Small intestine (tissue), 7 donors: ENCODE measurements around the gene C6orf89. TPM values are rescaled to one million over a fixed set of nuclear protein-coding genes. Genes with fewer than 3 reads are reported as not detected.
A peak's percentile ranks its signal among the peaks of the same experiment; 100 is the strongest.

Experiments
- DNase-seq, 2 donors: peaks; one replicate each; pipeline versions ENCODE4 v3.0.0 to v3.0.0-alpha.2; 2013
- FAIRE-seq: peaks from 2 replicates; lab custom pipeline; 2012; peaks lifted over from hg19 to GRCh38; lab: Jason Lieb, UNC
- H3K27ac ChIP-seq, 3 donors: one replicate each; pipeline ENCODE4 v1.5.1; 2013; ENCODE audit warnings: low read length in 2 of 3, mild to moderate bottlenecking in 2 of 3, control low read depth in 1 of 3, inconsistent platforms in 1 of 3, low read depth in 1 of 3, moderate library complexity in 1 of 3
- H3K27me3 ChIP-seq, 3 donors: one replicate each; pipeline ENCODE4 v1.6.1; 2013; ENCODE audit warnings: low read length in 3 of 3, inconsistent platforms in 1 of 3; ENCODE audit not compliant: control insufficient read depth in 3 of 3, insufficient read depth in 3 of 3
- H3K36me3 ChIP-seq, 3 donors: one replicate each; pipeline ENCODE4 v1.6.1; 2013; ENCODE audit warnings: low read length in 3 of 3, inconsistent platforms in 1 of 3, low read depth in 1 of 3, mild to moderate bottlenecking in 1 of 3, moderate library complexity in 1 of 3; ENCODE audit not compliant: control insufficient read depth in 3 of 3, insufficient read depth in 2 of 3
- H3K4me1 ChIP-seq, 3 donors: one replicate each; pipeline ENCODE4 v1.6.1; 2013; ENCODE audit warnings: low read length in 2 of 3, inconsistent platforms in 1 of 3, low read depth in 1 of 3, mild to moderate bottlenecking in 1 of 3, moderate library complexity in 1 of 3; ENCODE audit not compliant: control insufficient read depth in 3 of 3, insufficient read depth in 2 of 3
- H3K4me3 ChIP-seq, 3 donors: one replicate each; pipeline ENCODE4 v1.5.1; 2013; ENCODE audit warnings: low read length in 3 of 3, control low read depth in 1 of 3, inconsistent platforms in 1 of 3, low read depth in 1 of 3, mild to moderate bottlenecking in 1 of 3, moderate library complexity in 1 of 3
- H3K9me3 ChIP-seq, 2 donors: one replicate each; pipeline ENCODE4 v1.6.1; 2013; ENCODE audit warnings: low read depth in 1 of 2, low read length in 1 of 2; ENCODE audit not compliant: control insufficient read depth in 2 of 2, insufficient read depth in 1 of 2
- WGBS, 3 donors: extraction: QIAGEN DNeasy Blood & Tissue Kit; methylation state at CpG; one replicate each; pipeline ENCODE4 v1.1.7; 2013; 5-methylcytosine and 5-hydroxymethylcytosine counted together
- polyA plus RNA-seq, 4 donors: library from polyadenylated mRNA; stranded (reverse) in 3 of 4; unstranded in 1 of 4; fragments of 200-250 nt in 3 of 4; fragments of 120-200 nt in 1 of 4; gene quantifications; one replicate each; pipeline versions ENCODE4 v1.2.1 to v1.2.3, GENCODE V29; 2013
- donor health status: healthy with polysubstance abuse.
- donor health status: control.
- donor health status: control.
- donor health status: Bipolar disorder and iron deficiency.
- donor health status: healthy.

The C6orf89 gene
- polyA plus RNA-seq, 4 donors, result 6.5 to 38.7 (median 18.8) TPM

- FAIRE-seq, result no peak
- DNase-seq, result peak; percentile 86 to 96
Observed at GRCh38 chr6:36914227-36914794, 28.6 kb downstream of the C6orf89 start.

GRCh38 chr6:36915599-36915998, 29.8 kb downstream of the C6orf89 start:
- H3K9me3 ChIP-seq, result no peaks in the 10 kb centered on the region
- no peaks in the 10 kb centered on the region for H3K27me3 ChIP-seq
- peaks cover 0 to 10% (median 9%) of the 10 kb centered on the region in 3 donors for H3K4me1 ChIP-seq
- no peak overlapping the region for H3K27ac ChIP-seq
- H3K4me3 ChIP-seq, result no peak overlapping the region
- FAIRE-seq (no peak), DNase-seq (no peak)
- WGBS, 3 donors, result 91 to 99% (median 97%) methylated on average over 4 of the region's 4 CpGs
- H3K36me3 ChIP-seq, result peaks cover 7 to 58% (median 17%) of the 10 kb centered on the region in 3 donors

More at GRCh38 chr6:36914227-36914794, 28.6 kb downstream of the C6orf89 start:
- H3K27ac ChIP-seq, result peak overlapping the region in 2 of 3 donors; percentile 26 to 37
- 40 to 61% (median 56%) methylated on average over 10 of the region's 10 CpGs for WGBS, 3 donors
- no peak overlapping the region for H3K4me3 ChIP-seq
- H3K36me3 ChIP-seq, result peaks cover 2 to 56% (median 17%) of the 10 kb centered on the region in 3 donors
- no peaks in the 10 kb centered on the region for H3K9me3 ChIP-seq
- H3K4me1 ChIP-seq, result peaks cover 0 to 10% (median 9%) of the 10 kb centered on the region in 3 donors
- H3K27me3 ChIP-seq, result no peaks in the 10 kb centered on the region

GRCh38 chr6:36916126-36916525, 30.4 kb downstream of the C6orf89 start:
- DNase-seq (no peak), FAIRE-seq (no peak)
- H3K9me3 ChIP-seq, result no peaks in the 10 kb centered on the region
- H3K4me3 ChIP-seq, result no peak overlapping the region
- no peak overlapping the region for H3K27ac ChIP-seq
- H3K27me3 ChIP-seq, result no peaks in the 10 kb centered on the region
- peaks cover 7 to 61% (median 17%) of the 10 kb centered on the region in 3 donors for H3K36me3 ChIP-seq
- WGBS, 3 donors, result 82 to 97% (median 88%) methylated on average over 2 of the region's 2 CpGs
- H3K4me1 ChIP-seq, result peaks cover 0 to 10% (median 9%) of the 10 kb centered on the region in 3 donors

GRCh38 chr6:36917541-36918193, 31.9 kb downstream of the C6orf89 start:
- Histone ChIP-seq H3K27ac (peak overlapping the region in 1 of 3 donors; percentile 53), H3K4me1 (peaks cover 0 to 10% (median 9%) of the 10 kb centered on the region in 3 donors), H3K36me3 (peaks cover 11 to 59% (median 17%) of the 10 kb centered on the region in 3 donors), H3K4me3 (no peak overlapping the region), H3K9me3 (no peaks in the 10 kb centered on the region), H3K27me3 (no peaks in the 10 kb centered on the region)
- no peak for DNase-seq
- FAIRE-seq, result no peak
- WGBS, 3 donors, result 76 to 97% (median 91%) methylated on average over 10 of the region's 10 CpGs

- FAIRE-seq (no peak), DNase-seq (no peak)
- Histone ChIP-seq H3K27ac (no peak overlapping the region), H3K4me3 (no peak overlapping the region), H3K27me3 (no peaks in the 10 kb centered on the region), H3K36me3 (peaks cover 15 to 64% (median 25%) of the 10 kb centered on the region in 3 donors), H3K4me1 (no peaks in the 10 kb centered on the region), H3K9me3 (no peaks in the 10 kb centered on the region)
- WGBS, 3 donors, result 91 to 95% (median 93%) methylated on average over 4 of the region's 4 CpGs
Observed at GRCh38 chr6:36920049-36920448, 34.3 kb downstream of the C6orf89 start.

GRCh38 chr6:36920546-36920945, 34.8 kb downstream of the C6orf89 start:
- Histone ChIP-seq H3K27ac (no peak overlapping the region), H3K27me3 (no peaks in the 10 kb centered on the region), H3K9me3 (no peaks in the 10 kb centered on the region), H3K4me1 (no peaks in the 10 kb centered on the region), H3K36me3 (peaks cover 15 to 61% (median 25%) of the 10 kb centered on the region in 3 donors), H3K4me3 (no peak overlapping the region)
- WGBS, 3 donors, result 83 to 92% (median 88%) methylated on average over 5 of the region's 5 CpGs
- FAIRE-seq (no peak), DNase-seq (no peak)

- no peak for DNase-seq
- WGBS, 3 donors, result 80 to 96% (median 83%) methylated on average over 4 of the region's 4 CpGs
- Histone ChIP-seq H3K27me3 (no peaks in the 10 kb centered on the region), H3K27ac (no peak overlapping the region), H3K4me3 (no peak overlapping the region), H3K9me3 (no peaks in the 10 kb centered on the region), H3K4me1 (no peaks in the 10 kb centered on the region), H3K36me3 (peaks cover 8 to 40% (median 13%) of the 10 kb centered on the region in 3 donors)
- no peak for FAIRE-seq
Observed at GRCh38 chr6:36924131-36924530, 38.4 kb downstream of the C6orf89 start.

- Histone ChIP-seq H3K4me3 (no peak overlapping the region), H3K27me3 (no peaks in the 10 kb centered on the region), H3K4me1 (no peaks in the 10 kb centered on the region), H3K9me3 (no peaks in the 10 kb centered on the region), H3K27ac (no peak overlapping the region), H3K36me3 (peaks cover 8 to 37% (median 11%) of the 10 kb centered on the region in 3 donors)
- no peak for DNase-seq
- WGBS, 3 donors, result 81 to 87% (median 81%) methylated on average over 5 of the region's 5 CpGs
- no peak for FAIRE-seq
Observed at GRCh38 chr6:36924778-36925374, 39.1 kb downstream of the C6orf89 start.
